Testis (tissue), 2 donors: Measurements from ENCODE around the gene BABAM2.

Experiments used
- POLR2A ChIP-seq: fragments of 450-650 bp; IDR thresholded peaks from one replicate; pipeline ENCODE4 v1.6.1; 2017; ENCODE audit warnings: antibody characterized with exemption, mild to moderate bottlenecking, moderate library complexity
- TF ChIP-seq, protein P1 (sequence below), 3 experiments: fragments of 450-650 bp in 2 of 3; fragments of 200-600 bp in 1 of 3; sonication (generic) in 1 of 3; IDR thresholded peaks; one replicate each; pipeline ENCODE4 v1.5.1; 2016 to 2019; ENCODE audit warnings: antibody characterized with exemption in 3 of 3, mild to moderate bottlenecking in 2 of 3, moderate library complexity in 1 of 3

DNA sequence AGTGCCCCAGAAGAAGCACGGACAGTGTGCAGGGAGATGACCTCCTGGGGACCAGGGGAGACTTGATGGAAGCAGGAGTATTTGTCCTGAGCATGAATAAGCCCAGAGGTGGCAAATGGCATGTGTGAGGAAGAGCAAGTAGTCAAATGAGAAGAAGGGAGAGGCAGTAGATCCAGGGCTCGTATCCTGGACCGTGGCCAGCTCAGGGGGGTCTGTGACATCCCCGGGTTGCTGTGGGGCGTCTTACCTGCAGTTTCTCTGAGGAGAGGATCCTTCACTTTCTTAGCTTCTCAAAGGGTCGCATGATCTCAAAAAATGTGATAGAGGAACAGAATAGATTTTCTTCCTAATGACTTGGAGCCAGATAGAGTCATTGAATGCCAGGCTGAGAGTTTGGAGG, 445.1 kb downstream of the BABAM2 start:
- TF ChIP-seq, protein P1, sequence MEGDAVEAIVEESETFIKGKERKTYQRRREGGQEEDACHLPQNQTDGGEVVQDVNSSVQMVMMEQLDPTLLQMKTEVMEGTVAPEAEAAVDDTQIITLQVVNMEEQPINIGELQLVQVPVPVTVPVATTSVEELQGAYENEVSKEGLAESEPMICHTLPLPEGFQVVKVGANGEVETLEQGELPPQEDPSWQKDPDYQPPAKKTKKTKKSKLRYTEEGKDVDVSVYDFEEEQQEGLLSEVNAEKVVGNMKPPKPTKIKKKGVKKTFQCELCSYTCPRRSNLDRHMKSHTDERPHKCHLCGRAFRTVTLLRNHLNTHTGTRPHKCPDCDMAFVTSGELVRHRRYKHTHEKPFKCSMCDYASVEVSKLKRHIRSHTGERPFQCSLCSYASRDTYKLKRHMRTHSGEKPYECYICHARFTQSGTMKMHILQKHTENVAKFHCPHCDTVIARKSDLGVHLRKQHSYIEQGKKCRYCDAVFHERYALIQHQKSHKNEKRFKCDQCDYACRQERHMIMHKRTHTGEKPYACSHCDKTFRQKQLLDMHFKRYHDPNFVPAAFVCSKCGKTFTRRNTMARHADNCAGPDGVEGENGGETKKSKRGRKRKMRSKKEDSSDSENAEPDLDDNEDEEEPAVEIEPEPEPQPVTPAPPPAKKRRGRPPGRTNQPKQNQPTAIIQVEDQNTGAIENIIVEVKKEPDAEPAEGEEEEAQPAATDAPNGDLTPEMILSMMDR (IDR thresholded peaks at IDR 0.05) = no peak
- no peak for TF ChIP-seq POLR2A
